Measurements from ENCODE around the gene ADCY2.

DNA sequence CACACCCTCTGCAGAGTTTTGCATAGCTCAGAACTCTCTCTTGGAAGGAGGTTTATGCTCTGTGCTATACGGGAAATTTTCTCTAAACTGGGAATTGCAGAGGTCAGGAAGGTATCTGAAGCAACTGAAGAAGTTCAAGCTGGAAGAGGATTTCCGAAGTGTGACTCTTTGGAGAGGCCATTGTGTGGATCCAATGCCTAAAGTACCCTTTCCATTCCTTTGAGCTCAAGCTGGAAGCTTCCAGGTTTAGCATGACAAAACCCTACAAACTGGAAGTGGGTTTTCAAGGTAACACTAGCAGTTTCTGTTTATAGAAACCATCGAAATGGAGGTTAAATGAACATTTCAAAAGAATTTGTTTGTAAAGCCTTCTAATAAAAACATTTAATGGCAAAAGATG lies 267.9 kb downstream of the ADCY2 start:
- TF ChIP-seq, protein P1, sequence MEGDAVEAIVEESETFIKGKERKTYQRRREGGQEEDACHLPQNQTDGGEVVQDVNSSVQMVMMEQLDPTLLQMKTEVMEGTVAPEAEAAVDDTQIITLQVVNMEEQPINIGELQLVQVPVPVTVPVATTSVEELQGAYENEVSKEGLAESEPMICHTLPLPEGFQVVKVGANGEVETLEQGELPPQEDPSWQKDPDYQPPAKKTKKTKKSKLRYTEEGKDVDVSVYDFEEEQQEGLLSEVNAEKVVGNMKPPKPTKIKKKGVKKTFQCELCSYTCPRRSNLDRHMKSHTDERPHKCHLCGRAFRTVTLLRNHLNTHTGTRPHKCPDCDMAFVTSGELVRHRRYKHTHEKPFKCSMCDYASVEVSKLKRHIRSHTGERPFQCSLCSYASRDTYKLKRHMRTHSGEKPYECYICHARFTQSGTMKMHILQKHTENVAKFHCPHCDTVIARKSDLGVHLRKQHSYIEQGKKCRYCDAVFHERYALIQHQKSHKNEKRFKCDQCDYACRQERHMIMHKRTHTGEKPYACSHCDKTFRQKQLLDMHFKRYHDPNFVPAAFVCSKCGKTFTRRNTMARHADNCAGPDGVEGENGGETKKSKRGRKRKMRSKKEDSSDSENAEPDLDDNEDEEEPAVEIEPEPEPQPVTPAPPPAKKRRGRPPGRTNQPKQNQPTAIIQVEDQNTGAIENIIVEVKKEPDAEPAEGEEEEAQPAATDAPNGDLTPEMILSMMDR (IDR thresholded peaks at IDR 0.05) = no peak
- no peak for TF ChIP-seq POLR2A (IDR thresholded peaks at IDR 0.05)
